Neural cell (in vitro differentiated cells): ENCODE measurements around the gene CHCHD10.

Experiments
- EP300 ChIP-seq: fragments of 450-650 bp; conservative IDR thresholded peaks from 2 replicates; pipeline ENCODE4 v1.6.1; 2014; ENCODE audit warnings: antibody characterized with exemption, mild to moderate bottlenecking, moderate library complexity; ENCODE audit not compliant: poor library complexity, severe bottlenecking
- EZH2 ChIP-seq: fragments of 200-600, 300-800 bp; shearing (Covaris generic), sonication (generic); IDR thresholded peaks from 2 replicates; pipeline ENCODE4 v1.6.1; 2014; ENCODE audit warnings: antibody characterized with exemption, low read length, borderline replicate concordance, mild to moderate bottlenecking; ENCODE audit not compliant: insufficient read depth, poor library complexity, severe bottlenecking
- MXI1 ChIP-seq: fragments of 450-650 bp; conservative IDR thresholded peaks from 2 replicates; pipeline ENCODE4 v1.6.1; 2014; ENCODE audit warnings: antibody characterized with exemption, mild to moderate bottlenecking; ENCODE audit not compliant: poor library complexity, severe bottlenecking
- POLR2AphosphoS5 ChIP-seq: IDR thresholded peaks from 2 replicates; pipeline ENCODE4 v1.6.1; 2012
- RAD21 ChIP-seq: fragments of 450-650 bp; conservative IDR thresholded peaks from 2 replicates; pipeline ENCODE4 v1.6.1; 2014; ENCODE audit warnings: antibody characterized with exemption, mild to moderate bottlenecking, moderate library complexity
- SMC3 ChIP-seq: fragments of 450-650 bp; conservative IDR thresholded peaks from 2 replicates; pipeline ENCODE4 v1.6.1; 2014; ENCODE audit warnings: antibody characterized with exemption, mild to moderate bottlenecking, moderate library complexity; ENCODE audit not compliant: poor library complexity
- TAF1 ChIP-seq: IDR thresholded peaks from 2 replicates; pipeline ENCODE4 v1.6.1; 2012; ENCODE audit warnings: low read depth
- TF ChIP-seq, protein P1 (sequence below): fragments of 450-650 bp; IDR thresholded peaks from 2 replicates; pipeline ENCODE4 v1.5.1; 2014; ENCODE audit warnings: antibody characterized with exemption, mild to moderate bottlenecking, moderate library complexity; ENCODE audit not compliant: poor library complexity, severe bottlenecking
- TF ChIP-seq, protein P2 (sequence below): IDR thresholded peaks from 2 replicates; pipeline ENCODE4 v1.6.1; 2012; ENCODE audit warnings: borderline replicate concordance

DNA sequence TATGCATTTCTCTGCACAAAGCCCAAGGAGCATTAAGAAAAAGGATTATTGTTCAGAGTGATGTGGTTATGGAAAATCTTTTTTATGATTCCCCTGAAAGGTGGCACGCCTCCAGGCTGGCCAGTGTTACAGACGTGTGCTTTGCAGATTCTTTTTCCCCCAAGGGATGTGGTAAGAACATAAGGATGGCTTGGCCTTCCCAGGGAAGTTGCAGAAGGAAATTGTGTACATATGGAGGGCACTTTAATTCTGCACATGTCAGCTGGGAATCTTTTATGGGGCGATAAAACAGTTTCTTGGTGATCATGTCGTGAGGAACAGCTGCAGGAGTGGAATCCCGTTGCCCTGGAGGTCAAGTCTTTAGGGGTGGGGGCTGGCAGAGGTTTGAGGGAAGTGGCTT is 28.7 kb upstream of the CHCHD10 start:
- TF ChIP-seq EP300 (no peak), SMC3 (no peak), RAD21 (no peak), EZH2 (no peak), TAF1 (no peak), MXI1 (no peak), POLR2AphosphoS5 (no peak)
- TF ChIP-seq, protein P1, sequence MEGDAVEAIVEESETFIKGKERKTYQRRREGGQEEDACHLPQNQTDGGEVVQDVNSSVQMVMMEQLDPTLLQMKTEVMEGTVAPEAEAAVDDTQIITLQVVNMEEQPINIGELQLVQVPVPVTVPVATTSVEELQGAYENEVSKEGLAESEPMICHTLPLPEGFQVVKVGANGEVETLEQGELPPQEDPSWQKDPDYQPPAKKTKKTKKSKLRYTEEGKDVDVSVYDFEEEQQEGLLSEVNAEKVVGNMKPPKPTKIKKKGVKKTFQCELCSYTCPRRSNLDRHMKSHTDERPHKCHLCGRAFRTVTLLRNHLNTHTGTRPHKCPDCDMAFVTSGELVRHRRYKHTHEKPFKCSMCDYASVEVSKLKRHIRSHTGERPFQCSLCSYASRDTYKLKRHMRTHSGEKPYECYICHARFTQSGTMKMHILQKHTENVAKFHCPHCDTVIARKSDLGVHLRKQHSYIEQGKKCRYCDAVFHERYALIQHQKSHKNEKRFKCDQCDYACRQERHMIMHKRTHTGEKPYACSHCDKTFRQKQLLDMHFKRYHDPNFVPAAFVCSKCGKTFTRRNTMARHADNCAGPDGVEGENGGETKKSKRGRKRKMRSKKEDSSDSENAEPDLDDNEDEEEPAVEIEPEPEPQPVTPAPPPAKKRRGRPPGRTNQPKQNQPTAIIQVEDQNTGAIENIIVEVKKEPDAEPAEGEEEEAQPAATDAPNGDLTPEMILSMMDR, result no peak
- TF ChIP-seq, protein P2, sequence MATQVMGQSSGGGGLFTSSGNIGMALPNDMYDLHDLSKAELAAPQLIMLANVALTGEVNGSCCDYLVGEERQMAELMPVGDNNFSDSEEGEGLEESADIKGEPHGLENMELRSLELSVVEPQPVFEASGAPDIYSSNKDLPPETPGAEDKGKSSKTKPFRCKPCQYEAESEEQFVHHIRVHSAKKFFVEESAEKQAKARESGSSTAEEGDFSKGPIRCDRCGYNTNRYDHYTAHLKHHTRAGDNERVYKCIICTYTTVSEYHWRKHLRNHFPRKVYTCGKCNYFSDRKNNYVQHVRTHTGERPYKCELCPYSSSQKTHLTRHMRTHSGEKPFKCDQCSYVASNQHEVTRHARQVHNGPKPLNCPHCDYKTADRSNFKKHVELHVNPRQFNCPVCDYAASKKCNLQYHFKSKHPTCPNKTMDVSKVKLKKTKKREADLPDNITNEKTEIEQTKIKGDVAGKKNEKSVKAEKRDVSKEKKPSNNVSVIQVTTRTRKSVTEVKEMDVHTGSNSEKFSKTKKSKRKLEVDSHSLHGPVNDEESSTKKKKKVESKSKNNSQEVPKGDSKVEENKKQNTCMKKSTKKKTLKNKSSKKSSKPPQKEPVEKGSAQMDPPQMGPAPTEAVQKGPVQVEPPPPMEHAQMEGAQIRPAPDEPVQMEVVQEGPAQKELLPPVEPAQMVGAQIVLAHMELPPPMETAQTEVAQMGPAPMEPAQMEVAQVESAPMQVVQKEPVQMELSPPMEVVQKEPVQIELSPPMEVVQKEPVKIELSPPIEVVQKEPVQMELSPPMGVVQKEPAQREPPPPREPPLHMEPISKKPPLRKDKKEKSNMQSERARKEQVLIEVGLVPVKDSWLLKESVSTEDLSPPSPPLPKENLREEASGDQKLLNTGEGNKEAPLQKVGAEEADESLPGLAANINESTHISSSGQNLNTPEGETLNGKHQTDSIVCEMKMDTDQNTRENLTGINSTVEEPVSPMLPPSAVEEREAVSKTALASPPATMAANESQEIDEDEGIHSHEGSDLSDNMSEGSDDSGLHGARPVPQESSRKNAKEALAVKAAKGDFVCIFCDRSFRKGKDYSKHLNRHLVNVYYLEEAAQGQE, result no peak
